HCT116 (cell line): ENCODE data around the gene CPOX. TPM values are rescaled to one million over a fixed set of nuclear protein-coding genes. Genes with fewer than 3 reads are reported as not detected.

Source experiments
- ATAC-seq: fragments of 200-7000 bp; cut with Tn5 transposase; 2 replicates; pipeline ENCODE4 v1.9.1; 2020; ENCODE audit warnings: mild to moderate bottlenecking, moderate library complexity
- BruUV-seq: library from RNA; stranded (reverse); fragments of 400-500 nt; replicated peaks from 2 replicates; lab custom pipeline; 2021; lab: Mats Ljungman, UMichigan
- CTCF ChIA-PET: fragments of 300-600 bp; sonication (Branson Sonifier 250); formaldehyde crosslinking; loops from one replicate; lab custom pipeline; 2021; ENCODE audit warnings: antibody characterized with exemption; lab: Charles Lee
- POLR2A ChIA-PET: fragments of 300-600, 350-600 bp; sonication (Branson Sonifier 250); formaldehyde crosslinking; loops from one replicate; lab custom pipeline; 2021; ENCODE audit warnings: antibody characterized with exemption; lab: Charles Lee
- RAD21 ChIA-PET, 2 experiments: fragments of 300-600 bp; sonication (Branson Sonifier 250); formaldehyde crosslinking; loops; one replicate each; lab custom pipeline; 2023; ENCODE audit warnings: low total read pairs in 2 of 2; ENCODE audit not compliant: uncharacterized antibody in 2 of 2, unreplicated experiment in 2 of 2, low non-redundant PET in 1 of 2; lab: Charles Lee
- DNase-seq: peaks from one replicate; pipeline ENCODE4 v3.0.0-alpha.2; 2010; ENCODE audit warnings: low read depth, low spot score
- H2AFZ ChIP-seq: fragments of 200-600 bp; shearing (Covaris generic), sonication (generic); 2 replicates; pipeline ENCODE4 v1.6.1; 2017; ENCODE audit warnings: low read depth, mixed run types, mixed read lengths, antibody characterized with exemption, low read length; ENCODE audit not compliant: poor library complexity, severe bottlenecking
- H3K27ac ChIP-seq: 2 replicates; pipeline ENCODE4 v1.5.1; 2012; ENCODE audit warnings: low read depth, low read length
- H3K27me3 ChIP-seq: fragments of 200-600 bp; sonication (generic); 2 replicates; pipeline ENCODE4 v1.6.1; 2016; ENCODE audit warnings: mixed run types, low read length, mixed read lengths; ENCODE audit not compliant: insufficient read depth
- H3K36me3 ChIP-seq, 2 experiments: fragments of 200-500 bp in 1 of 2; fragments of 200-600 bp in 1 of 2; sonication (Bioruptor generic) in 1 of 2; sonication (generic) in 1 of 2; 2 replicates each; pipeline versions ENCODE4 v1.5.1 to v1.6.1; 2014 to 2016; ENCODE audit warnings: low read length in 2 of 2, inconsistent platforms in 1 of 2, mixed read lengths in 1 of 2, mixed run types in 1 of 2; ENCODE audit not compliant: insufficient read depth in 2 of 2, control insufficient read depth in 1 of 2
- H3K4me1 ChIP-seq, 2 experiments: fragments of 200-600 bp in 1 of 2; sonication (generic) in 1 of 2; 2 replicates each; pipeline versions ENCODE4 v1.5.1 to v1.6.1; 2012 to 2017; ENCODE audit warnings: low read length in 2 of 2, inconsistent platforms in 1 of 2, mild to moderate bottlenecking in 1 of 2, mixed read lengths in 1 of 2, mixed run types in 1 of 2, moderate library complexity in 1 of 2; ENCODE audit not compliant: insufficient read depth in 2 of 2, control insufficient read depth in 1 of 2
- H3K4me2 ChIP-seq: fragments of 200-600 bp; sonication (generic); 2 replicates; pipeline ENCODE4 v1.6.1; 2017; ENCODE audit warnings: mixed run types, low read length, mixed read lengths
- H3K4me3 ChIP-seq, 2 experiments: fragments of 200-600 bp in 1 of 2; sonication (generic) in 1 of 2; replicated peaks in 1 of 2; 2 replicates each; pipeline ENCODE4 v1.5.1; 2011 to 2016; ENCODE audit warnings: low read length in 2 of 2, control low read depth in 1 of 2, low read depth in 1 of 2, mild to moderate bottlenecking in 1 of 2, mixed read lengths in 1 of 2, mixed run types in 1 of 2
- H3K79me2 ChIP-seq: fragments of 200-600 bp; sonication (generic); 2 replicates; pipeline ENCODE4 v1.6.1; 2017; ENCODE audit warnings: mild to moderate bottlenecking, mixed run types, low read length, moderate library complexity, mixed read lengths; ENCODE audit not compliant: insufficient read depth
- H3K9ac ChIP-seq: fragments of 200-600 bp; sonication (generic); 2 replicates; pipeline ENCODE4 v1.6.1; 2016; ENCODE audit warnings: low read length, mixed read lengths
- H3K9me2 ChIP-seq: fragments of 200-600 bp; sonication (generic), shearing (Covaris generic); 2 replicates; pipeline ENCODE4 v1.6.1; 2017; ENCODE audit warnings: mixed run types, mild to moderate bottlenecking, moderate library complexity; ENCODE audit not compliant: insufficient read depth
- H3K9me3 ChIP-seq, 2 experiments: fragments of 200-500 bp in 1 of 2; fragments of 200-600 bp in 1 of 2; sonication (Bioruptor generic) in 1 of 2; sonication (generic) in 1 of 2; 2 replicates each; pipeline ENCODE4 v1.6.1; 2014 to 2017; ENCODE audit warnings: low read length in 2 of 2, mixed read lengths in 2 of 2, inconsistent platforms in 1 of 2, low read depth in 1 of 2, mild to moderate bottlenecking in 1 of 2, mixed run types in 1 of 2, moderate library complexity in 1 of 2; ENCODE audit not compliant: control insufficient read depth in 1 of 2, insufficient read depth in 1 of 2
- H4K20me1 ChIP-seq: fragments of 200-600 bp; sonication (generic), shearing (Covaris generic); 2 replicates; pipeline ENCODE4 v1.6.1; 2017; ENCODE audit warnings: mixed run types, mild to moderate bottlenecking, moderate library complexity; ENCODE audit not compliant: insufficient read depth
- CBX3 ChIP-seq: IDR thresholded peaks from 2 replicates; pipeline ENCODE4 v1.6.1; 2012; ENCODE audit warnings: low read depth
- EGR1 ChIP-seq: IDR thresholded peaks from 2 replicates; pipeline ENCODE4 v1.6.1; 2012; ENCODE audit warnings: low read depth
- EZH2 ChIP-seq: fragments of 200-600 bp; sonication (generic); IDR thresholded peaks from 2 replicates; pipeline ENCODE4 v1.6.1; 2017; ENCODE audit warnings: antibody characterized with exemption, mixed run types
- EZH2phosphoT487 ChIP-seq: fragments of 200-600 bp; IDR thresholded peaks from 2 replicates; pipeline ENCODE4 v1.6.1; 2018; ENCODE audit warnings: antibody characterized with exemption, borderline replicate concordance
- POLR2A ChIP-seq: IDR thresholded peaks from 2 replicates; pipeline ENCODE4 v1.7.0; 2011; ENCODE audit warnings: borderline replicate concordance; ENCODE audit not compliant: insufficient read depth, insufficient read length; ENCODE audit errors: extremely low read depth
- SIN3A ChIP-seq: IDR thresholded peaks from 2 replicates; pipeline ENCODE4 v1.6.1; 2012; ENCODE audit warnings: low read depth
- SP1 ChIP-seq: IDR thresholded peaks from 2 replicates; pipeline ENCODE4 v1.6.1; 2012; ENCODE audit warnings: low read depth
- TCF7L2 ChIP-seq: IDR thresholded peaks from 2 replicates; pipeline ENCODE4 v1.7.0; 2011; ENCODE audit warnings: borderline replicate concordance, inconsistent platforms; ENCODE audit not compliant: insufficient read depth, insufficient read length; ENCODE audit errors: extremely low read depth
- intact Hi-C: fragments of 100-400 bp; cut with micrococcal nuclease; formaldehyde crosslinking; loops from 2 replicates; pipeline ENCODE4 v1.10.0; 2022
- total RNA-seq: library from RNA; stranded (reverse); gene quantifications from one replicate; pipeline ENCODE4 v1.2.1, GENCODE V29; 2021; ENCODE audit not compliant: unreplicated experiment
- TF ChIP-seq, protein P1 (sequence below): IDR thresholded peaks from 2 replicates; pipeline ENCODE4 v1.6.1; 2012
- TF ChIP-seq, protein P2 (sequence below): IDR thresholded peaks from 2 replicates; pipeline ENCODE4 v1.6.1; 2012; ENCODE audit warnings: low read depth
- TF ChIP-seq, protein P3 (sequence below), 3 experiments: fragments of 200-600 bp in 1 of 3; sonication (generic) in 1 of 3; IDR thresholded peaks in 2 of 3; conservative IDR thresholded peaks in 1 of 3; 2 replicates each; pipeline ENCODE4 v1.5.1; 2012 to 2017; ENCODE audit warnings: low read depth in 2 of 3, low read length in 2 of 3, antibody characterized with exemption in 1 of 3, borderline replicate concordance in 1 of 3, control low read depth in 1 of 3, mild to moderate bottlenecking in 1 of 3, mixed read lengths in 1 of 3, mixed run types in 1 of 3, moderate library complexity in 1 of 3; ENCODE audit not compliant: insufficient read depth in 1 of 3

CPOX gene
- total RNA-seq, 1 experiment from 2014 or later = 353 TPM

DNA sequence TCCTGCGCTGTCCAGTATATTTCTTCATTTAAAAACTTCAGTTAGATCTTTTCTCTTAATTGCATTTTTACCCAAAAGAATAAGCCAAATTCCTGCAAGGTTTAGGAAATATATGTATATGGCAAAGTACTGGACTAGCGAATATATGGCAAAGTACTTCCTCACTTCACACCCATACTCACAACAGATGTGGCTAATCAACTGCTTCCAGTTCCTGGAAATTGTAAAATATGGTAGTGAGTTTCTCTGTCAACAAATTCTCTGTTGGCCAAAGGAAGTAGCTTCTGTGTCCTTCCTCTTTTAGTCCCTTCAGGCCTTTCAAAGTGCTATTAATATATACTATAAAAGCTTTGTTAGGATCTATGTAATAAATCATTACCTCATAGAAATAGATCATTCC lies 39.7 kb downstream of the CPOX start (continued):
- TF ChIP-seq EZH2phosphoT487 = no peak

DNA sequence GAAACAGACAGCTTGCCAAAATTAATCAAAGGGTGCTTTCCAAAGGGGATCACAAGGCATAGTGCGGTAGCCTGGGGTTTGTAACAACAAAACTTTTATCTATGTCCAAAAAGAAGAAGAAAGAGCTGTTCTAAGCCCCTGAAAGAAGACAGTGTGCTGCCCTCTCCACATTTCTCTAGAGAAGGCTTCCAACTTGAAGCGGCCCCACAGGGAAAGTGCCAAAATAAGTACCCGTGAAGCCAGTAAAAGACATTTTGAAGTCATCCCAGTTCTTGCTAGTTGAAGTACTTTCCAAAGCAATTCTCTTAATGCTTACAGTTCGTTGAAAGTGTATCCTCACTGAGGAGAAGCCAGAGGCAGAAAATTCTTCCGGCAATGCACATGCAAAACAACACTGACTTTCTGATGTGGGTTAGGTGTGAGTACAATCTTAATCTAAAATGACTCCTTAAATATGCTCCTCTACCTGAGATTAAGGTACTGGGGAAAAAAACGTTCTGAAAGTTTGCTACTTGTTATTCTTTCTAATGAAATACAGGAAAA lies 40.3 kb downstream of the CPOX start:
- Histone ChIP-seq H3K36me3 (no peaks in the 10 kb centered on the region), H3K4me3 (no peak overlapping the region), H3K4me2 (peak overlapping the region; percentile 60), H3K9me2 (no peaks in the 10 kb centered on the region), H2AFZ (no peak overlapping the region), H3K27ac (peak overlapping the region; percentile 98), H3K79me2 (peaks cover 64% of the 10 kb centered on the region), H4K20me1 (no peaks in the 10 kb centered on the region), H3K27me3 (no peaks in the 10 kb centered on the region), H3K9ac (peak overlapping the region; percentile 71), H3K9me3 (no peaks in the 10 kb centered on the region), H3K4me1 (peaks cover 61 to 91% of the 10 kb centered on the region in 2 experiments)
- intact Hi-C loops = no loop called here
- no peak for DNase-seq
- ChIA-PET CTCF (no interaction called here), RAD21 (no interaction called here), POLR2A (interaction anchor here (1.1 to 3.7 kb wide), 7 partner anchors 9 to 32 kb away, joined by 3 to 19 read pairs (median 4); partner anchors contain the start of gene CLDND1)
- TF ChIP-seq SIN3A (no peak), EZH2 (no peak), EGR1 (no peak), POLR2A (no peak), SP1 (peak; percentile 8; the same call in 1 of the 2 replicates), CBX3 (no peak), EZH2phosphoT487 (no peak), TCF7L2 (peak; percentile 15)
- TF ChIP-seq, protein P1, sequence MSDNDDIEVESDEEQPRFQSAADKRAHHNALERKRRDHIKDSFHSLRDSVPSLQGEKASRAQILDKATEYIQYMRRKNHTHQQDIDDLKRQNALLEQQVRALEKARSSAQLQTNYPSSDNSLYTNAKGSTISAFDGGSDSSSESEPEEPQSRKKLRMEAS = no peak
- TF ChIP-seq, protein P2, sequence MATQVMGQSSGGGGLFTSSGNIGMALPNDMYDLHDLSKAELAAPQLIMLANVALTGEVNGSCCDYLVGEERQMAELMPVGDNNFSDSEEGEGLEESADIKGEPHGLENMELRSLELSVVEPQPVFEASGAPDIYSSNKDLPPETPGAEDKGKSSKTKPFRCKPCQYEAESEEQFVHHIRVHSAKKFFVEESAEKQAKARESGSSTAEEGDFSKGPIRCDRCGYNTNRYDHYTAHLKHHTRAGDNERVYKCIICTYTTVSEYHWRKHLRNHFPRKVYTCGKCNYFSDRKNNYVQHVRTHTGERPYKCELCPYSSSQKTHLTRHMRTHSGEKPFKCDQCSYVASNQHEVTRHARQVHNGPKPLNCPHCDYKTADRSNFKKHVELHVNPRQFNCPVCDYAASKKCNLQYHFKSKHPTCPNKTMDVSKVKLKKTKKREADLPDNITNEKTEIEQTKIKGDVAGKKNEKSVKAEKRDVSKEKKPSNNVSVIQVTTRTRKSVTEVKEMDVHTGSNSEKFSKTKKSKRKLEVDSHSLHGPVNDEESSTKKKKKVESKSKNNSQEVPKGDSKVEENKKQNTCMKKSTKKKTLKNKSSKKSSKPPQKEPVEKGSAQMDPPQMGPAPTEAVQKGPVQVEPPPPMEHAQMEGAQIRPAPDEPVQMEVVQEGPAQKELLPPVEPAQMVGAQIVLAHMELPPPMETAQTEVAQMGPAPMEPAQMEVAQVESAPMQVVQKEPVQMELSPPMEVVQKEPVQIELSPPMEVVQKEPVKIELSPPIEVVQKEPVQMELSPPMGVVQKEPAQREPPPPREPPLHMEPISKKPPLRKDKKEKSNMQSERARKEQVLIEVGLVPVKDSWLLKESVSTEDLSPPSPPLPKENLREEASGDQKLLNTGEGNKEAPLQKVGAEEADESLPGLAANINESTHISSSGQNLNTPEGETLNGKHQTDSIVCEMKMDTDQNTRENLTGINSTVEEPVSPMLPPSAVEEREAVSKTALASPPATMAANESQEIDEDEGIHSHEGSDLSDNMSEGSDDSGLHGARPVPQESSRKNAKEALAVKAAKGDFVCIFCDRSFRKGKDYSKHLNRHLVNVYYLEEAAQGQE = no peak
- TF ChIP-seq, protein P3, sequence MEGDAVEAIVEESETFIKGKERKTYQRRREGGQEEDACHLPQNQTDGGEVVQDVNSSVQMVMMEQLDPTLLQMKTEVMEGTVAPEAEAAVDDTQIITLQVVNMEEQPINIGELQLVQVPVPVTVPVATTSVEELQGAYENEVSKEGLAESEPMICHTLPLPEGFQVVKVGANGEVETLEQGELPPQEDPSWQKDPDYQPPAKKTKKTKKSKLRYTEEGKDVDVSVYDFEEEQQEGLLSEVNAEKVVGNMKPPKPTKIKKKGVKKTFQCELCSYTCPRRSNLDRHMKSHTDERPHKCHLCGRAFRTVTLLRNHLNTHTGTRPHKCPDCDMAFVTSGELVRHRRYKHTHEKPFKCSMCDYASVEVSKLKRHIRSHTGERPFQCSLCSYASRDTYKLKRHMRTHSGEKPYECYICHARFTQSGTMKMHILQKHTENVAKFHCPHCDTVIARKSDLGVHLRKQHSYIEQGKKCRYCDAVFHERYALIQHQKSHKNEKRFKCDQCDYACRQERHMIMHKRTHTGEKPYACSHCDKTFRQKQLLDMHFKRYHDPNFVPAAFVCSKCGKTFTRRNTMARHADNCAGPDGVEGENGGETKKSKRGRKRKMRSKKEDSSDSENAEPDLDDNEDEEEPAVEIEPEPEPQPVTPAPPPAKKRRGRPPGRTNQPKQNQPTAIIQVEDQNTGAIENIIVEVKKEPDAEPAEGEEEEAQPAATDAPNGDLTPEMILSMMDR (IDR thresholded peaks at IDR 0.05 in 2 of 3, conservative IDR thresholded peaks at IDR 0.05 in 1 of 3; ENCODE audit: borderline replicate concordance in 1 of 3, insufficient read depth in 1 of 3, low read depth in 2 of 3, low read length in 2 of 3) = no peak
- ATAC-seq = no peak
- no TSS peak for BruUV-seq
